Glomerular visceral epithelial cell (primary cell): ENCODE results near the gene YKT6.
"Not testable (repeated sequence)": the region's sequence is repeated elsewhere in the genome, so short reads cannot be mapped to it uniquely, and the experiment has no call there.

Experiments used
- DNase-seq: peaks from one replicate; pipeline ENCODE4 v3.0.0-alpha.2; 2016; ENCODE audit errors: extremely low spot score

Gene YKT6

GRCh38 chr7:44172352-44172751 is 28.4 kb upstream of the YKT6 start:
- no peak for DNase-seq

DNA sequence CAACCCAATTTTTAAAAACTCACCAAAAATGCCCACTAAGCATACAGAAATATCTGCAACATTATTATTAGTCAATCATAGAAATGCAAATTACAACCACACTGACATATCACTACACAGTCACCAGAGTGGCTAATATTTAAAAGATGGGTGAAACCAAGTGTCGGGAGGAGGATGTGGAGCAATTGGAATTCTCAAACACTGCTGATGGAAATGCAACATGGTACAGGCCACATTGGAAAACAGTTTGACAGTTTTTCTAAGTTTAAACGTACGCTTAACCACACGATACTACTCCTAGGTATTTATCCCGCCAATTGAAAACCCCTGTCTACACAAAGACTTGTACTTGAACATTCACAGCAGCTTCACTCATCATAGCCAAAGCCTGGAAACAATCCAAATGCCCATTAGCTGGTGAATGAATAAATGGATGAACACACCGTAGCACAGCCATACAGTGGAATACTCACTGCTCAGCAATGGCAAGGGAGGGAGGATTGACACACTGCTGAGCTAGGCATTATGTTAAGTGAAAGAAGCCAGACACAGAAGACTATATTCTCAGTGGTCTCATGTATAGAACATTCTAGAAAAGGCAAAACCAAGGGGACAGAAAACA is 27.9 kb upstream of the YKT6 start:
- peak; percentile 69 for DNase-seq

GRCh38 chr7:44173911-44174693 is 26.7 kb upstream of the YKT6 start:
- DNase-seq = no peak

DNA sequence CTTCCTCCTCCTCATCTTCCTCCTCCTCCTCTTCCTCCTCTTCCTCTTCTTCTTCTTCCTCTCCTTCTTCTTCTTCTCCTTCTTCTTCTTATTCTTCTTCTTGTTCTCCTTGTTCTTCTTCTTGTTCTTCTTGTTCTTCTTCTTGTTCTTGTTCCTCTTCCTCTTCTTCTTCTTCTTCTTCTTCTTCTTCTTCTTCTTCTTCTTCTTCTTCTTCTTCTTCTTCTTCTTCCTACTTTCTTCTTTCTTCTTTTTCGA is 26.2 kb upstream of the YKT6 start:
- not testable (repeated sequence) for DNase-seq

DNA sequence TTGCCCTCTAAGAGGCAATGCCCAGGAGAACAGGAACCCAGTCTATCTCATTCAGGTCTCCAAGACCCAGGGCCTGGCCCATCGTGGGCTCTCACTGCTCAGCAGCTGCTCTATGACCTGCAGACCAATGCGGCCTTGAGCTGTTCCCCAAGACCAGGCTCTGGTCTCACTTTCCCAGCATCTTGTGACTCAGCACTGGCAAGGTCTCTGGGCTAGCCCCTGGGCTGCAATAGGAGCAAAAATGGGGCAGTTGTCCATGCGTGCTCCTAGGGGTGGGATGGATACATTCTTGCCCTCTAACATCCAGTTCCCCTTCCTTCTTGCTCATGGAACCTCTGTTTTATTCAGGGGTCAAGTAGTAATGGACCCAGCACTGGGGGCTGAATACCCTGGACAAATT is 25.0 kb upstream of the YKT6 start:
- DNase-seq = no peak

- no peak for DNase-seq
These were observed 24.3 kb upstream of the YKT6 start for GRCh38 chr7:44176486-44176885.

- DNase-seq = peak; percentile 36
These were observed 23.1 kb upstream of the YKT6 start for GRCh38 chr7:44177570-44178131.

- DNase-seq = no peak
These were observed 20.1 kb upstream of the YKT6 start for GRCh38 chr7:44180631-44181030.

- no peak for DNase-seq
These were observed 18.0 kb upstream of the YKT6 start for GRCh38 chr7:44182827-44183226.

- no peak for DNase-seq
These were observed 17.4 kb upstream of the YKT6 start for GRCh38 chr7:44183386-44183785.

DNA sequence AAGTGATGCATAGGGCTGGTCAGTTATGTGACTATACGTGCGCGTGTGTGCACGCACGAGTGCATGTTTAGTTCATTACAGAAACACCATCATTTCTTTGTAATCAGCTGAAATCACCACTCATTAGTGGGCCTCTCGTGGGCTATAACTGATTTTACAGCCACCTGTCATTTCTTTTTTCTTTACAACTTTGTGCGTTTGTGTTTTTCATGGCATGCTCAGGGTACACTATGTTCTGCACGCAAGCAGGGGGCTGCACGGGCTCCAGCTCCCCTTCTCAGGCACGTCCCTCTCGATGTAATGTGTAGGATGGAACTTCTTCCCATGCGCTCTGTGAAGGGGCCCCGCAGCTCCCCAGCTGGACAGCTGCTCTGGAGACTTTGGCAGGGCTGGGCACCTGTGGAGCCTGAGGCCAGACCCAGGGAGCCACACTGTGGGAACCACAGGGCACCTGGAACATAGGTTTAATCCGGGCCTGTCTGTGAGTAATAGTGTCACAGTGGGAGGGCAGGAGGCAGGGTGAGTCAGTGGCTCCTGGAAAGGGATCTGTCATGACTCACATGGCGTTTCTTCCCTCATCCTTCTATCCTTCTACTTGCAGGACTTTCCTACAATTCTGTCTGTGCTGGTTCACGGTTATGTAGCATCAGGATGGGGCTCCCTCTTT is 16.4 kb upstream of the YKT6 start:
- peak; percentile 91 for DNase-seq

GRCh38 chr7:44184873-44185446 is 15.8 kb upstream of the YKT6 start:
- no peak for DNase-seq

- DNase-seq = no peak
These were observed 15.0 kb upstream of the YKT6 start for GRCh38 chr7:44185729-44186128.

- DNase-seq = no peak
These were observed 14.0 kb upstream of the YKT6 start for GRCh38 chr7:44186736-44187135.

GRCh38 chr7:44187636-44188416 is 13.0 kb upstream of the YKT6 start:
- DNase-seq = no peak

- no peak for DNase-seq
These were observed 12.1 kb upstream of the YKT6 start for GRCh38 chr7:44188480-44189225.

DNA sequence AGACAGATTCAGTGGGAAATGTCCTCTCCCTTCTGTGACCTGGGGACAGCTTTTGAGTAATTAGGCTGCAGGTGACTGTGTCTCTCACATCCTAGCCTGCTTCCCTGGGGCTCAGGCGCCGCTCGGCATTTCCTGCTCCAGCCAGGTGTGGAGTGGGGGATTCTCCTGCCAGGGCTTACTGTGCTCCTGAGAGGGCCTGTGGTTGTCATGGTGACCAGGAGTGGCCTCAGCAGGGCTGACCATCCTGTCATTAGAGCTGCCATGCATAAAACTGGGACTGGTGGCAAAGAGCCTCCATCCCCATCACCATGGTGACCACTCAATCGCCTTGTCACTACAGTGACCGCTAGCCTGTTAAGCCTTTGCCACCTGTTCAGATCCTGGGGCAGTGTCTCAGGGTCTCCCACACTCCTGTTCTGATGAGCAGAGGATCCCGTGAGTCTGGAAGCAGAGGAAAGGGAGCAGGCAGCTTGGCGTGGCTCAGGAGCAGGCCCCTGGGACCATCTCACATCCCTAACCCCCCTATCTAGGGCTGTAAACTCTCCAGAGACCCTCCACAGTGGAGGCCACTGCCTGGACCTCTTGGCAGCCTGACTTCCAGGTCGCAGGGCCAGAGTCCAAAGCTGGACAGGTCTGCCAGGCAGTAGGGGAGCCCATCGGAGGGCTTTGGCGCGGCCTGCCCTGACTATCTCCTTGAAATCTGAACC is 11.3 kb upstream of the YKT6 start, which contains the start of gene GCK:
TSS of gene GCK (minus strand) at position 154 of the 707 bp plus-strand sequence. CDS start 486 bp downstream, outside the sequence.
- DNase-seq = no peak

DNA sequence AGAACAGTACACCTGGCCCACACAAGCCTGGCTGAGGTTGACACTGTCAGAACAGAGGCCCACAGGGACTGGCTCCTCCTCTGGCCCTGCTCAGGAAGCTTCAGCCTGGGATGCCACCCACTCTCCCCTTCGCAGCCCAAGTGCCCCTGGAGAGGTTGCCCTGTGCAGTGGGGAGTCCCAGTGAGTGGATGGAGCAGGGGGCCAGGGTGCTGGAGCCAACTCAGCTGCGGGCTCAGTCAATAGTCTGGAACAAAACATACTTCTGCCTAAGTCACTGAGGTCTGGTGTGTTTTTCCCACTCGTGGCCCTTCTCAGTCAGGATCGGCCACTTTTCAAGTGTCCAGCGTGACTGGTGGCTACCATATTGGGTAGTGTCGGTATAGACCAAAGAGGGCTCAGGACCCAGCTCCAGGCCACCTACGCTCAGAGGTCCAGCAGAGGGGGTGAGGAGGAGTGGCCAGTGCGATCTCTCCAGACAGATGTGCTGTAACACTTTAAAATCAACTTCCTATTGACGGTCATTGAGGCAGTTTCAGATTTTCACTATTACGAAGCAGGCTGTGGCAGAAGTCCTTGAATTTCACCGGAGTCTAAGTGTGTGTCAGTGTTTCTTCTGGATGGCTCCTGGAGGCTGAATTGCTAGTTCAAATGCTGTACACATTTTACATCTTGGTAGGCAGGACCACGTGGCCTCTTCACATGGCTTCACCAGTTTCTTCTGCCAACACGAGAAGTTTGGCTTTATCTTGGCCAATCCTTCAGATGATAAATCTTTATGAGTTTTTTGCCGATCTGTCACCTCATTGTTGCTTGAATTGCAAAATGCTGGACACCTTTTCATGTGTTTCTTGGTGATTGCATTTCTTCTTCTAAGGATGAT is 10.5 kb upstream of the YKT6 start:
- DNase-seq = no peak

DNA sequence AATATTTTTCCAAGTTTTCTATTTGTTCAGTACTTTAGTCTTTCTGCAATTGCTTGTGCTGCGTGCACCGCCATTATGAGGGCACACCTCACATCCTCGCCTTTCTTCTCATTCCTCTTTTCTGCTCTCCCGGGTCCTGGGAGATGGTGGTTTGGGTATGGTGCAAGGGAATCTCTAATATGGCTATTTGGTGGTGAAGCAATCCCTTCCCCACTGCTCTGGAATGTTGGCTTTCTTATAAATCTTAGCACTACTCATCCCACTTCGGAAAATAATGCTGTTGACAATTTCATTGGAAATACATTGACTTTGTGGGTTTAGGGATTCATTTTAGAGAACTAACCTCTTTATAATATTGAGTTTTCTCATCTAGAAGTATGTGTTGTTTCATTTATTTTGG is 9.6 kb upstream of the YKT6 start:
- no peak for DNase-seq
